GM18867 (cell line): ENCODE data around the gene HPN.
"Not testable (repeated sequence)": the region's sequence is repeated elsewhere in the genome, so short reads cannot be mapped to it uniquely, and the experiment has no call there.

Source experiments
- ATAC-seq: cut with Tn5 transposase; IDR thresholded peaks from one replicate; pipeline ENCODE4 v1.9.1; 2021; ENCODE audit warnings: mild to moderate bottlenecking, moderate library complexity; ENCODE audit not compliant: unreplicated experiment

Gene HPN

GRCh38 chr19:35100588-35101533 lies 59.3 kb downstream of the HPN start:
- ATAC-seq: no peak

DNA sequence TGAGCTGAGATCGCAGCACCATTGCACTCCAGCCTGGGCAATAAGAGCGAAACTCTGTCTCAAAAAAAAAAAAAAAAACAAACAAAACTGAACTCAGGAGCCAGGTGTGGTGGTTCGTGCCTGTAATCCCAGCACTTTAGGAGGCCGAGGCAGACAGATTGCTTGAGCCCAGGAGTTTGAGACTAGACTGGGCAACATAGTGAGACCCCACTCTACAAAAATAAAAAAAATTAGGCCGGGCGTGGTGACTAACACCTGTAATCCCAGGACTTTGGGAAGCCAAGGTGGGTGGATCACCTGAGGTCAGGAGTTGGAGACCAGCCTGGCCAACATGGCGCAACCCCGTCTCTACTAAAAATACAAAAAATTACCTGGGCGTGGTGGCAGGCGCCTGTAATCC lies 60.4 kb downstream of the HPN start:
- ATAC-seq: not testable (repeated sequence)

DNA sequence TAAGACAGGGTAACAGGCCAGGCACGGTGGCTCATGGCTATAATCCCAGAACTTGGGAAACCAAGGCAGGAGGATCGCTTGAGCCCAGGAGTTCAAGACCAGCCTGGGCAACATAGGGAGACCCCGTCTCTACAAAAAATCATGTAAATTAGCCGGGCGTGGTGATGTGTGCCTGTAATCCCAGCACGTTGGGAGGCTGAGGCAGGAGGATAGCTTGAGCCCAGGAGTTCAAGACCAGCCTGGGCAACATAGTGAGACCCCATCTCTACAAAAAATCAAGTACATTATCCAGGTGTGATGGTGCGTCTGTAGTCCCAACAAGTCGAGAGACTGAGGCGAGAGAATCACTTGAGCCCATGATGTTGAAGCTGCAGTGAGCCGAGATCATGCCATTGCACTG lies 62.1 kb downstream of the HPN start:
- ATAC-seq: not testable (repeated sequence)

GRCh38 chr19:35104361-35104760 lies 62.8 kb downstream of the HPN start:
- no peak for ATAC-seq

DNA sequence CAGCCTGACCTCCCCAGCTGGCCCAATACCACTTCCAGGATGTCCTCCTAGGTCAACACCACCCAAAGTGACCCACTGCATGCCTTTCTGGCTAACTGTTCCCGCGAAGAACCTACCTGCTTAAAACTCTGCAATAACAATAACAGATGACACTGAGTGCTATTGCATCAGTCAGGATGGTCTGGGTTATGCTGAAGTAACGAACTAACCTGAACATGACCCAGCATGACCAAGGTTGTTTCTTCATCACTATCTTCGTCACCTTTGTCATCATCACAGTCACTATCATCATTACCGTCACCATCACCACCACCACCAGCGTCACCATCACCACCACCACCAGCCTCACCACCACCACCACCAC lies 63.5 kb downstream of the HPN start:
- ATAC-seq: no peak

GRCh38 chr19:35105411-35106290 lies 64.1 kb downstream of the HPN start:
- no peak for ATAC-seq

- no peak for ATAC-seq
Observed at GRCh38 chr19:35106291-35106583, 64.7 kb downstream of the HPN start.

- ATAC-seq: no peak
Observed at GRCh38 chr19:35106898-35107541, 65.5 kb downstream of the HPN start.

DNA sequence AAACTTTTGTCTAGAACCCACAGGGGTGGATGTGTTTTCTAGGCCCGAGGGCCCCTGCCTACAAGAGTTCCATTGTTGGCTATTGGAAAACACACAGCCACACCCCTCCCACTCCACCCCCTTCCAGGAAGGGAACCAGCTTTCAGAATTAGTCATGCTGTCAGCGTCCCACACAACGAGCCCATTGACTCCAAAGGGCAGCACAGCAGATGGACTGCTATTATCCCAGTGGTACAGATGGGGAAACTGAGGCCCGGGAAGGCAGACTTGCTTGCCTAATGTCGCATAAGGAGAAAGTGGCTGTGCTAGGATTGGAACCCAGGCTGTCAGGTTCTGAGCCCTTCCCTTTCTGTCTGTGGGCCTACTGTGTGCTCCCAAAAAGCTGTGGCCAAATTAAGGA lies 66.0 kb downstream of the HPN start:
- ATAC-seq: no peak

DNA sequence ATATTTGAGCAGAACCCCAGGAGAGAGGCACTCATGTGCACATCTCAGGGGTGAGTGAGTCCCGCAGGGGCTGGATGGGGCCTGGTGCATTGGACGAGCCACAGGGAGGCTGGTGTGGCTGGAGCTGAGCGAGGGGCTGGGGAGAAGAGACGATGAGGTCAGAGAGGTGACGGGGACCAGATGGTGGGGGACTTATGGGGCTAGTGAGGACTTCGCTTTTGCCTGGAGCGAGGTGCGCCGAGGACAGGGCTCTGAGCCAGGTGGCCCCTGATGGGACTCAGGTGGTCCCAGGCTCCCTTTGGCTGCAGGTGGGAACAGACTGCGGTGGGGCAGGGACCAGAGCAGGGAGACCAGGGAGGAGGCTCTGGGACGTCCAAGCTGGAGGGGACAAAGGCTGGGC lies 67.2 kb downstream of the HPN start:
- ATAC-seq: no peak

DNA sequence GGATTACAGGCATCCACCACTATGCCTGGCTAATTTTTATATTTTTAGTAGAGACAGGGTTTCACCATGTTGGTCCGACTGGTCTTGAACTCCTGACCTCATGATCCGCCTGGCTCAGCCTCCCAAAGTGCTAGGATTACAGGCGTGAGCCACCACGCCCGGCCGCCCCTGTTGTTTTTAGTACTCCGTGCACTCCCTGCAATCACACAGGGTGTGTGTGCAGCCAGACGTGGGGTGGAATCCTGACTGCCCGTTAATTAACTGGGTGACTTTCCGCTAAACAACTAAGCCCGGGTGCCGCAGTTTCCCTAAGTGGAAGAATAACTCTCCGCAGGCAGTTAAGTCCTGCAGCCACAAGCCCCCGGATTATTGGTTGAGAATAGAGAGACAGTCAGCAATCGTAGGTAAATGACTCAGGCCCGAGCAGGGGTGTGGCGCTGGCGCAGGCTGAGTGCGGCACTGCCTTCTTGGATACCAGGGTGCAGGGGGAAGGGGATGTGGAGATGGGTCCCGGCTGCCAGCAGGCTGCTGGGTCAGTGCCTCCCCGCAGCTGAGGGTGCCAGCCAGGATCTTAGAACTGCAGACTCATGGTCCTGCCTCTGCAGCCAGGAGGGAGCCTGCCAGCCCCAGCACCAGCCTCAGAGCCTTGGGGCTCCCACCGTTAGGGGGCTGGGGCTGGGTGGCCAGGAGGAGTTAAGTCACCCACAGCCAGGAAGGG lies 68.0 kb downstream of the HPN start:
- ATAC-seq: no peak

DNA sequence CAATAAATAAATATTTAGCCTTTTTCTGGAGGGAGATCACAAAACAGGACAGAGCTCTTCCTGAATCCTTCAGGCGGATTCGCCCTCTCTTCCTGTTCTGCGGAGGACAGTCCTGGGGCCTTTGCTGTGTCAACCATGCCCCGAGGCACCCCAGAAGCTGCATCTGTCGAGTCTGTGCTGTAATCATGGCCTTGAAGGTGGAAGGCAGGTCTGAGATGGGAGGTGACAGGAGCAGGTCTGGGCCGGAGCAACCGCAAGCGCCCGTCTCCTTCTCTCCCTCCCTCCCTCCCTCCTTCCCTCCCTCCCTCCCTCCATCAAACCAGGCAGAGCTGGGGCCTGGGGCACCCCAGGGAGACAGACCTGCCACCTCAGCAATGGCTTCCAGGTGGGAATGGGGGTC lies 69.5 kb downstream of the HPN start:
- ATAC-seq: no peak

- no peak for ATAC-seq
Observed at GRCh38 chr19:35112995-35113688, 71.6 kb downstream of the HPN start.

GRCh38 chr19:35114353-35115176 lies 73.0 kb downstream of the HPN start:
- no peak for ATAC-seq

- no peak for ATAC-seq
Observed at GRCh38 chr19:35115177-35115951, 73.8 kb downstream of the HPN start, which contains the start of gene FXYD3. Gene FXYD3, plus strand, starts transcription at chr19:35115823. Its CDS starts 3,554 bp downstream, at chr19:35119377.
